GM12878 (cell line): ENCODE data around the gene ACOT12. TPM values are rescaled to one million over a fixed set of nuclear protein-coding genes. Genes with fewer than 3 reads are reported as not detected.

Experiments
- ATAC-seq: fragments of 200-7000 bp; cut with Tn5 transposase; 3 replicates; pipeline ENCODE4 v1.9.1; 2020; ENCODE audit warnings: mild to moderate bottlenecking, moderate library complexity
- BruUV-seq: library from RNA; stranded (reverse); fragments of 400-500 nt; replicated peaks from 2 replicates; lab custom pipeline; 2021; lab: Mats Ljungman, UMichigan
- CTCF ChIA-PET: fragments of 300-600 bp; sonication (Branson Sonifier 250); formaldehyde crosslinking; extraction: SDS; loops from one replicate; lab custom pipeline; 2021; ENCODE audit warnings: inconsistent platforms; lab: Yijun Ruan, JAX
- POLR2A ChIA-PET: fragments of 350-600 bp; formaldehyde crosslinking; extraction: SDS; loops from one replicate; lab custom pipeline; 2021; ENCODE audit warnings: inconsistent platforms; lab: Charles Lee
- RAD21 ChIA-PET: fragments of 300-600 bp; sonication (Branson Sonifier 250); formaldehyde crosslinking; loops from one replicate; lab custom pipeline; 2023; ENCODE audit warnings: antibody characterized with exemption; ENCODE audit not compliant: unreplicated experiment; lab: Charles Lee
- SMC1A ChIA-PET: fragments of 300-600 bp; sonication (Branson Sonifier 250); formaldehyde crosslinking; loops from one replicate; lab custom pipeline; 2023; ENCODE audit not compliant: unreplicated experiment, uncharacterized antibody; lab: Charles Lee
- DNase-seq: peaks from one replicate; pipeline ENCODE4 v3.0.0-alpha.2; 2011; ENCODE audit warnings: low read depth, low spot score
- FAIRE-seq: peaks from 3 replicates; lab custom pipeline; 2011; peaks lifted over from hg19 to GRCh38; lab: Jason Lieb, UNC
- H2AFZ ChIP-seq: 2 replicates; pipeline ENCODE4 v1.6.0; 2011; ENCODE audit warnings: low read depth, low read length, control low read depth; ENCODE audit not compliant: control insufficient read depth
- H3K27ac ChIP-seq: 2 replicates; pipeline ENCODE4 v1.5.1; 2011; ENCODE audit warnings: control low read depth; ENCODE audit not compliant: control insufficient read depth, insufficient read depth
- H3K27me3 ChIP-seq, 2 experiments: replicated peaks in 1 of 2; 2 replicates each; pipeline versions ENCODE4 v1.6.0 to v1.6.1; 2011; ENCODE audit warnings: low read length in 1 of 2; ENCODE audit not compliant: control insufficient read depth in 2 of 2, insufficient read depth in 2 of 2
- H3K36me3 ChIP-seq, 2 experiments: 2 replicates each; pipeline ENCODE4 v1.5.1; 2011; ENCODE audit warnings: low read length in 1 of 2; ENCODE audit not compliant: control insufficient read depth in 2 of 2, insufficient read depth in 2 of 2
- H3K4me1 ChIP-seq: 2 replicates; pipeline ENCODE4 v1.6.1; 2011; ENCODE audit warnings: mild to moderate bottlenecking, low read length, moderate library complexity, mixed read lengths; ENCODE audit not compliant: control insufficient read depth, insufficient read depth
- H3K4me2 ChIP-seq: 2 replicates; pipeline ENCODE4 v1.6.0; 2011; ENCODE audit warnings: control low read depth; ENCODE audit not compliant: control insufficient read depth, insufficient read depth
- H3K4me3 ChIP-seq: fragments of 200-600 bp; sonication (generic); 2 replicates; pipeline ENCODE4 v1.5.1; 2016
- H3K79me2 ChIP-seq: 2 replicates; pipeline ENCODE4 v1.6.0; 2011; ENCODE audit warnings: low read length; ENCODE audit not compliant: control insufficient read depth, insufficient read depth
- H3K9ac ChIP-seq: 2 replicates; pipeline ENCODE4 v1.8.0; 2011; ENCODE audit warnings: low read length, control low read depth, mixed read lengths; ENCODE audit not compliant: control insufficient read depth, insufficient read depth
- H3K9me3 ChIP-seq: replicated peaks from 3 replicates; pipeline ENCODE4 v1.5.1; 2011; ENCODE audit warnings: mild to moderate bottlenecking, low read length; ENCODE audit not compliant: control insufficient read depth, insufficient read depth
- H4K20me1 ChIP-seq: 2 replicates; pipeline ENCODE4 v1.6.0; 2011; ENCODE audit not compliant: control insufficient read depth, insufficient read depth
- ATF2 ChIP-seq: IDR thresholded peaks from 2 replicates; pipeline ENCODE4 v1.6.1; 2012; ENCODE audit warnings: low read length, inconsistent platforms
- BACH1 ChIP-seq: fragments of 450-650 bp; IDR thresholded peaks from 2 replicates; pipeline ENCODE4 v1.6.1; 2017; ENCODE audit warnings: mild to moderate bottlenecking, borderline replicate concordance
- CEBPB ChIP-seq, 2 experiments: fragments of 150-350 bp in 1 of 2; IDR thresholded peaks; 2 replicates each; pipeline ENCODE4 v1.6.1; 2012 to 2014; ENCODE audit warnings: low read depth in 2 of 2, low read length in 2 of 2, borderline replicate concordance in 1 of 2, inconsistent platforms in 1 of 2
- E2F4 ChIP-seq: IDR thresholded peaks from 2 replicates; pipeline ENCODE4 v1.6.1; 2012; ENCODE audit warnings: low read depth, low read length, improper control_type of control experiment
- E4F1 ChIP-seq: fragments of 450-650 bp; IDR thresholded peaks from 2 replicates; pipeline ENCODE4 v1.6.1; 2018; ENCODE audit warnings: borderline replicate concordance, mild to moderate bottlenecking; ENCODE audit not compliant: partially characterized antibody
- EED ChIP-seq: sonication (generic); IDR thresholded peaks from 2 replicates; pipeline ENCODE4 v1.6.1; 2016; ENCODE audit warnings: antibody characterized with exemption, low read depth
- ETV6 ChIP-seq, 2 experiments: fragments of 450-650 bp in 1 of 2; IDR thresholded peaks in 1 of 2; conservative IDR thresholded peaks in 1 of 2; 2 replicates each; pipeline ENCODE4 v1.6.1; 2014; ENCODE audit warnings: antibody characterized with exemption in 1 of 2, borderline replicate concordance in 1 of 2, low read depth in 1 of 2, mild to moderate bottlenecking in 1 of 2, moderate library complexity in 1 of 2
- PAX5 ChIP-seq: IDR thresholded peaks from 2 replicates; pipeline ENCODE4 v1.6.1; 2011; ENCODE audit warnings: low read depth, low read length, borderline replicate concordance
- POLR2AphosphoS2 ChIP-seq: IDR thresholded peaks from 2 replicates; pipeline ENCODE4 v1.6.1; 2011; ENCODE audit warnings: low read depth, mild to moderate bottlenecking, low read length, improper control_type of control experiment, moderate library complexity
- SKIL ChIP-seq: fragments of 450-650 bp; IDR thresholded peaks from 2 replicates; pipeline ENCODE4 v1.6.1; 2017; ENCODE audit warnings: mild to moderate bottlenecking, low read depth, inconsistent platforms; ENCODE audit not compliant: poor library complexity, severe bottlenecking
- SMC3 ChIP-seq: IDR thresholded peaks from 2 replicates; pipeline ENCODE4 v1.6.1; 2011; ENCODE audit warnings: low read length, improper control_type of control experiment, borderline replicate concordance
- TCF12 ChIP-seq: IDR thresholded peaks from 2 replicates; pipeline ENCODE4 v1.6.1; 2011; ENCODE audit warnings: low read depth, mild to moderate bottlenecking, low read length
- WGBS: methylation state at CpG from one replicate; pipeline ENCODE4 v1.1.6; 2016; ENCODE audit warnings: low lambda C conversion rate; ENCODE audit not compliant: insufficient replicate concordance, insufficient coverage; ENCODE audit errors: missing lambda C conversion rate; 5-methylcytosine and 5-hydroxymethylcytosine counted together
- in situ Hi-C: fragments of 300-500 bp; cut with MboI; formaldehyde crosslinking; loops from 9 replicates; pipeline ENCODE4 v1.14.3; 2018; ENCODE audit warnings: mixed read lengths
- intact Hi-C: fragments of 100-400 bp; cut with micrococcal nuclease; formaldehyde crosslinking; loops from one replicate; pipeline ENCODE4 v1.14.2; 2022; ENCODE audit not compliant: unreplicated experiment
- polyA plus RNA-seq, 11 experiments: library from polyadenylated mRNA; depleted of rRNA in 4 of 11; unstranded in 6 of 11; stranded (reverse) in 5 of 11; fragments of >200 nt; fragmentation: Nextera tagmentation in 4 of 11; fragmentation: Illumina TruSeq in 1 of 11; extraction: Ambion mirVana in 4 of 11; extraction: Trizol in 1 of 11; gene quantifications; 1 replicate in 1 of 11; 2 replicates in 10 of 11; pipeline versions ENCODE4 v1.2.1 to v1.2.3, GENCODE V29; 2011 to 2016; ENCODE audit warnings: inconsistent platforms in 2 of 11, missing spikeins in 2 of 11, low read depth in 1 of 11
- total RNA-seq, 4 experiments: library from RNA; depleted of rRNA in 3 of 4; stranded (reverse); fragments of >200 nt in 3 of 4; fragmentation: Illumina TruSeq in 1 of 4; extraction: Trizol in 1 of 4; gene quantifications; 2 replicates each; pipeline versions ENCODE4 v1.2.1 to v1.2.3, GENCODE V29; 2013 to 2021

ACOT12 gene
- total and polyA plus RNA-seq, 10 of the 15 experiments (the other 5 are each of a cell fraction or from before 2014, with no cell fraction given): 0.08 TPM; not detected in 9

- TF ChIP-seq ATF2 (no peak), BACH1 (no peak), CEBPB (IDR thresholded peaks at IDR 0.05; ENCODE audit: borderline replicate concordance in 1 of 2, low read depth in 2 of 2, low read length in 2 of 2) (no peak), TCF12 (no peak), SKIL (no peak)
- TF ChIP-seq, all 136 proteins: peak for 0
Observed at GRCh38 chr5:81310402-81311063, 83.4 kb downstream of the ACOT12 start (continued).

- in situ Hi-C loops (no loop called here), intact Hi-C loops (no loop called here)
- Histone ChIP-seq H3K36me3 (no peaks in the 10 kb centered on the region), H2AFZ (no peak overlapping the region), H3K4me3 (no peak overlapping the region), H3K4me2 (no peak overlapping the region), H3K27me3 (no peaks in the 10 kb centered on the region), H3K79me2 (no peaks in the 10 kb centered on the region), H3K27ac (no peak overlapping the region), H3K9me3 (no peaks in the 10 kb centered on the region), H4K20me1 (no peaks in the 10 kb centered on the region), H3K9ac (no peak overlapping the region), H3K4me1 (no peaks in the 10 kb centered on the region)
- ChIA-PET POLR2A (interaction anchor here (0.5 kb wide), 1 partner anchor 443 kb away, joined by 3 read pairs; no protein-coding TSS in a partner anchor), RAD21 (no interaction called here), CTCF (interaction anchor here (0.6 to 1.6 kb wide), 3 partner anchors 10 to 587 kb away, joined by 3 read pairs; no protein-coding TSS in a partner anchor), SMC1A (no interaction called here)
- BruUV-seq: no TSS peak
- FAIRE-seq (no peak), ATAC-seq (no peak), DNase-seq (no peak)
- 74% methylated on average over 2 of the region's 2 CpGs for WGBS
- no peak for TF ChIP-seq EED
- TF ChIP-seq E2F4: no peak
- TF ChIP-seq CEBPB (IDR thresholded peaks at IDR 0.05; ENCODE audit: borderline replicate concordance in 1 of 2, low read depth in 2 of 2, low read length in 2 of 2): no peak
- no peak for TF ChIP-seq PAX5
- no peak for TF ChIP-seq E4F1
- TF ChIP-seq ETV6 (conservative IDR thresholded peaks at IDR 0.05 in 1 of 2, IDR thresholded peaks at IDR 0.05 in 1 of 2; ENCODE audit: borderline replicate concordance in 1 of 2, low read depth in 1 of 2): no peak
- no peak for TF ChIP-seq POLR2AphosphoS2
- no peak for TF ChIP-seq SMC3
Observed at GRCh38 chr5:81308836-81309235, 85.1 kb downstream of the ACOT12 start.
